ENCODE measurements around the gene CSF3R.

CSF3R gene

GRCh38 chr1:36522461-36523229 lies 39.9 kb upstream of the CSF3R start:
- Histone ChIP-seq H3K27ac (ENCODE audit: insufficient read depth, low read depth, low read length, poor library complexity, severe bottlenecking) (no peak overlapping the region), H3K27me3 (ENCODE audit: control insufficient read depth, insufficient read depth, low read length, poor library complexity, severe bottlenecking) (no peaks in the 10 kb centered on the region), H3K9me3 (ENCODE audit: control insufficient read depth, low read length) (no peaks in the 10 kb centered on the region), H3K36me3 (ENCODE audit: control insufficient read depth, insufficient read depth, low read length) (no peaks in the 10 kb centered on the region), H3K4me3 (ENCODE audit: insufficient read depth, low read depth, low read length) (no peak overlapping the region), H3K4me1 (ENCODE audit: control insufficient read depth, insufficient read depth, low read length) (peaks cover 13% of the 10 kb centered on the region)
- 92 to 94% methylated on average over 12 of the region's 12 CpGs for WGBS, 2 experiments

GRCh38 chr1:36522021-36522420 lies 39.3 kb upstream of the CSF3R start:
- no peak overlapping the region for H3K4me3 ChIP-seq (ENCODE audit: insufficient read depth, low read depth, low read length)
- H3K27ac ChIP-seq (ENCODE audit: insufficient read depth, low read depth, low read length, poor library complexity, severe bottlenecking): no peak overlapping the region
- 94 to 97% methylated on average over 8 of the region's 8 CpGs for WGBS, 2 experiments
- peaks cover 13% of the 10 kb centered on the region for H3K4me1 ChIP-seq (ENCODE audit: control insufficient read depth, insufficient read depth, low read length)
- no peaks in the 10 kb centered on the region for H3K9me3 ChIP-seq (ENCODE audit: control insufficient read depth, low read length)
- H3K27me3 ChIP-seq (ENCODE audit: control insufficient read depth, insufficient read depth, low read length, poor library complexity, severe bottlenecking): no peaks in the 10 kb centered on the region
- H3K36me3 ChIP-seq (ENCODE audit: control insufficient read depth, insufficient read depth, low read length): no peaks in the 10 kb centered on the region

GRCh38 chr1:36520771-36521420 lies 38.2 kb upstream of the CSF3R start:
- no peaks in the 10 kb centered on the region for H3K36me3 ChIP-seq (ENCODE audit: control insufficient read depth, insufficient read depth, low read length)
- H3K9me3 ChIP-seq (ENCODE audit: control insufficient read depth, low read length): no peaks in the 10 kb centered on the region
- H3K4me1 ChIP-seq (ENCODE audit: control insufficient read depth, insufficient read depth, low read length): peaks cover 17% of the 10 kb centered on the region
- WGBS, 2 experiments: 87 to 89% methylated on average over 12 of the region's 12 CpGs
- H3K4me3 ChIP-seq (ENCODE audit: insufficient read depth, low read depth, low read length): no peak overlapping the region
- H3K27me3 ChIP-seq (ENCODE audit: control insufficient read depth, insufficient read depth, low read length, poor library complexity, severe bottlenecking): no peaks in the 10 kb centered on the region
- H3K27ac ChIP-seq (ENCODE audit: insufficient read depth, low read depth, low read length, poor library complexity, severe bottlenecking): no peak overlapping the region

GRCh38 chr1:36520056-36520455 lies 37.3 kb upstream of the CSF3R start:
- H3K27me3 ChIP-seq (ENCODE audit: control insufficient read depth, insufficient read depth, low read length, poor library complexity, severe bottlenecking): no peaks in the 10 kb centered on the region
- no peak overlapping the region for H3K27ac ChIP-seq (ENCODE audit: insufficient read depth, low read depth, low read length, poor library complexity, severe bottlenecking)
- 76 to 81% methylated on average over 8 of the region's 8 CpGs for WGBS, 2 experiments
- no peaks in the 10 kb centered on the region for H3K36me3 ChIP-seq (ENCODE audit: control insufficient read depth, insufficient read depth, low read length)
- H3K9me3 ChIP-seq (ENCODE audit: control insufficient read depth, low read length): no peaks in the 10 kb centered on the region
- peaks cover 17% of the 10 kb centered on the region for H3K4me1 ChIP-seq (ENCODE audit: control insufficient read depth, insufficient read depth, low read length)
- H3K4me3 ChIP-seq (ENCODE audit: insufficient read depth, low read depth, low read length): no peak overlapping the region

DNA sequence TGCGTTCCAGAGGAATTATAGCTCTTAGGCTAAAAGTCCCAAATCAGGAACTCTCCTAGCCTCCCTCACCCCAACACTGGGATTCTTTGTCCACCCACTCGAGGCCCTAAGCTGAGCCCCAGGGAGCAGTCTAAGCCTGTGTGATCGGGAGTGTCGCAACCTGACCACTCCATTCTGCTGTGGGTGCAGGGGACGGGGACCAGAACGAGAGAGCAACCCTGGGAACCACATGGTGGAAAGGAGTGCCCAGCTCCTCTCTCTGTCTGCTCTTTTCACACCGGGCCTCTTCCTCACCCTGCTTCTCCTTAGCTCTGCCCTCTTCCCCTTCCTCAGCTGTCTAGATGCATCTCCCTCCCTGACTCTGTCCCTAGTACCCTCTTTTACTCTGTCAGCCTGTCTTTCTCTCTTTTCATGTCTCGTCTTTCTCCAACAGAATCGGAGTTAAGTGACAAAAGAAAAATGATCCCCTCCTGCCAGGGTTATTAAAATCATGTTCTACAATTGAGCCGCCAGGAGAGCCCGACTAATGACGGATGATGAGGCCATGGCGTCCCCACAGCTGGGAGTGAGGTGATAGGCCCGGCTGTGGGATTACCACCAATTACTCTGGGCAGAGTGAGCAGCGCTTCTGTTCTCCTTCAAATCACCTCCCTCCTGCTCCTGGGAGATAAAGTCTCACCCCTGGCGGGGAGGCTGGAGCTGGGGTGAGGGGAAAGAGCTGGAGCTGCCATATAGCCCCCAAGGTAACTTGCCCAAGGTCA lies 34.5 kb upstream of the CSF3R start:
- no peak overlapping the region for H3K27ac ChIP-seq (ENCODE audit: insufficient read depth, low read depth, low read length, poor library complexity, severe bottlenecking)
- WGBS, 2 experiments: 87 to 90% methylated on average over 15 to 16 of the region's 16 CpGs
- H3K4me3 ChIP-seq (ENCODE audit: insufficient read depth, low read depth, low read length): no peak overlapping the region
- H3K36me3 ChIP-seq (ENCODE audit: control insufficient read depth, insufficient read depth, low read length): no peaks in the 10 kb centered on the region
- no peaks in the 10 kb centered on the region for H3K27me3 ChIP-seq (ENCODE audit: control insufficient read depth, insufficient read depth, low read length, poor library complexity, severe bottlenecking)
- H3K4me1 ChIP-seq (ENCODE audit: control insufficient read depth, insufficient read depth, low read length): peaks cover 25% of the 10 kb centered on the region
- no peaks in the 10 kb centered on the region for H3K9me3 ChIP-seq (ENCODE audit: control insufficient read depth, low read length)

DNA sequence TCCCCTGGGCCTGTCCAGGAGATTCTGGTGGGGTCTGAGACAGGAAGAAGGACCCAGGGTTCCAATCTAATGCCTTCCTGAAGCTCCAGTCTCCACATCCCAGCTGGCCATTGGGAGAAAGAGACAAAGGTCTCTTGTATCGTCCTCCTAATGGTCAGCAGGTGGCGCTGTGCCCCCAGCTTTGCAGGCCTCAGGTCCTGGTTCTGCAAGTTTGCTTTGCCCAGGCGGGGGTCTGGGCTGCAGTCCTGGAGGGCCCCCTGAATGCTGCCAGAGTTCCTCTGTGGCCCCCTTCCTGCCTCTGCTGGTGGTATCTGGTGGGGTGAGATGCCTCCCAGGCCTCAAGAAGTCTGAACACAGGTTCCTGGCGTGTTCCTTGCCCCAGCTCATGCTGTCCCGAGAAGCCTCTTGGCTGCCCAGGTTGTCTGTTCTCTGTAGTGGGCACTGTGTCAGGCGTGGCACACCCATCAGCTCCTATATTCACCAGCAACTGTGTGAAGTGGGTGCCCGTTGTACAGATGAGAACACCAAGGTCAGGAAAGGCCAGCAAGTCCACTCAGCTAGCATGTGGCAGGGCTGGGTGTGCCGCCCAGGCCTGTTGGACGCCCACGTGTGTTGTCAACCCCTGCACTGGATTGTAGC lies 33.8 kb upstream of the CSF3R start:
- 66 to 69% methylated on average over 10 of the region's 10 CpGs for WGBS, 2 experiments
- Histone ChIP-seq H3K9me3 (ENCODE audit: control insufficient read depth, low read length) (no peaks in the 10 kb centered on the region), H3K27ac (ENCODE audit: insufficient read depth, low read depth, low read length, poor library complexity, severe bottlenecking) (no peak overlapping the region)

GRCh38 chr1:36515315-36516138 lies 32.8 kb upstream of the CSF3R start:
- Histone ChIP-seq H3K4me1 (ENCODE audit: control insufficient read depth, insufficient read depth, low read length) (peaks cover 22% of the 10 kb centered on the region), H3K27ac (ENCODE audit: insufficient read depth, low read depth, low read length, poor library complexity, severe bottlenecking) (no peak overlapping the region), H3K4me3 (ENCODE audit: insufficient read depth, low read depth, low read length) (no peak overlapping the region), H3K9me3 (ENCODE audit: control insufficient read depth, low read length) (no peaks in the 10 kb centered on the region), H3K36me3 (ENCODE audit: control insufficient read depth, insufficient read depth, low read length) (no peaks in the 10 kb centered on the region), H3K27me3 (ENCODE audit: control insufficient read depth, insufficient read depth, low read length, poor library complexity, severe bottlenecking) (no peaks in the 10 kb centered on the region)
- WGBS, 2 experiments: 91 to 92% methylated on average over 10 of the region's 10 CpGs

More for the DNA sequence above, 33.8 kb upstream of the CSF3R start:
- peaks cover 25% of the 10 kb centered on the region for H3K4me1 ChIP-seq (ENCODE audit: control insufficient read depth, insufficient read depth, low read length)
- no peak overlapping the region for H3K4me3 ChIP-seq (ENCODE audit: insufficient read depth, low read depth, low read length)
- H3K36me3 ChIP-seq (ENCODE audit: control insufficient read depth, insufficient read depth, low read length): no peaks in the 10 kb centered on the region
- no peaks in the 10 kb centered on the region for H3K27me3 ChIP-seq (ENCODE audit: control insufficient read depth, insufficient read depth, low read length, poor library complexity, severe bottlenecking)

DNA sequence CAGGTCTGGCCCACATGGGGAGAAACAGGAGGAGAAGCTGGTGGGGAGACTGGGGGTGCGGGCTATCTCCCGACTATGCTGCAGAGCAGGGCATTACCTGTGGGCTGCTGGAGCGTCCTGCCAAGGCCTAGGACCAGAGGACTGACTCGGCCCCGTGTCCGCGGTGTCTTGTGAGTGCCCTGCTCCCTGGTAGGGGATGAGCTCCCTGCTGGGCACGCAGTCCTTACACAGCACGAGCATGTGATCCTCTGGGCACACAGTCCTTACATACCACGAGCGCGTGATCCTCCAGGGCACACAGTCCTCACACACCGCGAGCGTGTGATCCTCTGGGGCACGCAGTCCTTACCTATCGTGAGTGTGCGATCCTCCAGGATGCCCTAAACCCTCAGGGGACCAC lies 31.8 kb upstream of the CSF3R start:
- WGBS, 2 experiments: 91% methylated on average over 18 of the region's 18 CpGs
- Histone ChIP-seq H3K27me3 (ENCODE audit: control insufficient read depth, insufficient read depth, low read length, poor library complexity, severe bottlenecking) (no peaks in the 10 kb centered on the region), H3K4me1 (ENCODE audit: control insufficient read depth, insufficient read depth, low read length) (peaks cover 12% of the 10 kb centered on the region)

GRCh38 chr1:36513676-36514473 lies 31.2 kb upstream of the CSF3R start:
- no peaks in the 10 kb centered on the region for H3K27me3 ChIP-seq (ENCODE audit: control insufficient read depth, insufficient read depth, low read length, poor library complexity, severe bottlenecking)
- no peaks in the 10 kb centered on the region for H3K36me3 ChIP-seq (ENCODE audit: control insufficient read depth, insufficient read depth, low read length)
- no peak overlapping the region for H3K4me3 ChIP-seq (ENCODE audit: insufficient read depth, low read depth, low read length)
- no peaks in the 10 kb centered on the region for H3K9me3 ChIP-seq (ENCODE audit: control insufficient read depth, low read length)
- peaks cover 12% of the 10 kb centered on the region for H3K4me1 ChIP-seq (ENCODE audit: control insufficient read depth, insufficient read depth, low read length)
- H3K27ac ChIP-seq (ENCODE audit: insufficient read depth, low read depth, low read length, poor library complexity, severe bottlenecking): no peak overlapping the region
- 83 to 84% methylated on average over 12 of the region's 12 CpGs for WGBS, 2 experiments

More for the DNA sequence above, 31.8 kb upstream of the CSF3R start:
- H3K36me3 ChIP-seq (ENCODE audit: control insufficient read depth, insufficient read depth, low read length): no peaks in the 10 kb centered on the region
- H3K4me3 ChIP-seq (ENCODE audit: insufficient read depth, low read depth, low read length): no peak overlapping the region
- no peaks in the 10 kb centered on the region for H3K9me3 ChIP-seq (ENCODE audit: control insufficient read depth, low read length)
- no peak overlapping the region for H3K27ac ChIP-seq (ENCODE audit: insufficient read depth, low read depth, low read length, poor library complexity, severe bottlenecking)

Measured in ectodermal cell (in vitro differentiated cells).